NCI-H2081 (cell line): ENCODE measurements around the gene PIP5K1B.

Experiments
- DNase-seq, 2 experiments: peaks; one replicate each; lab custom pipeline; 2025; lab: John Stamatoyannopoulos, UW

The PIP5K1B gene

DNA sequence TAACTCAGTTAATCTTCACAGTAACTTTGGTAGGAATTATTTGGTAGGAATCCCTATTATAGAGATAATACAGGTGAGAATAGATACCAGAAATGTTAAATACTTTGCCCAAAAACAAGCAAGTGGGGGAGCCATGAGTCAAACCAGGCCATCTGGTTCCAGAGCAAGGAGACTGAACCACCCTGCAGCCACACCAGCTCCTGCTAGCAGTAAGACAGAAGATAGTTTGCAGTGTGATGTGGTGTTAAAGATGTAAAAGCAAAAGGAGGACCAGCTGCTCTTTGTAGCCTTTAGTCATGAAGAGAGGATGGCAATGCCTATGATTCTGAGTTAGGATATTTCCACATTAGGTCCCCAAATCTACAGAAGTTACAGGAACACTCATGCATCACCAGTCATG lies 207.5 kb downstream of the PIP5K1B start:
- DNase-seq: no peak

DNA sequence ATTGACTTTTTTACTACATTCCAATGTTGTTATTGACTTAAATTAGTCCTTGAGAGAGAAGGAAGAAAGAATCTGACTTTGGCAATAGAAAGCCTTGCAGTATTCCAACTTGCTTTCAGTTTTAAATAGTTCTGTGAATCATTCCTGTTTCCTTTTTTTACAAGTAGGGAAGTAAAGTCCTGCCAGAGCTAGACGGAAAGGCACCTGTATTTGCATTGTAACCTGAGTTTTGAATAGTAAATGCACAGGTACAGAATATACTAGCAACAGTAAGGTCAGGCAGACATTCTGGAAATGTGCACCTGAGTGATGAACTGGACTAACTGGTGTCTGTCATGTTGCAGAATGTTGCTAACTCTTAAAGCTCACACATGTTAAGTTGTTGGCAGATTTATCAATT lies 208.0 kb downstream of the PIP5K1B start:
- no peak for DNase-seq

DNA sequence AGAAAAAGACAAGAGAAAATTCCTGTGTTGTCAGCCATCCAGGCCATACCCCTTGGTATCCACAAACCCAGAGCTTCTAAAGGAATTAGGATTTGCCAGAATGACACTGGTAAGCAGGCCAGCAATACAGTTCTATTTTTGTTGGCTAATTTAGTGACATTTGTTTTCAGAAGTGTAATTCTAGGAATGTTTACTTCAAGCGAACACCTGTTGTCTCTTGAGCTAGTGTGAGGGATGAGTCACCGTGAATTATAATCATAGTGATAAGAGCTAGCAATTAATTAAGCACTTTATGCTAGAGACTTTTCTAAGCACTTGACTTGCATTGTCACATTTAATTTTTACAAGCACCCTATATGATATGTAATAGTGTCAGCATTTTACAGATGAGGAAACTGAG lies 209.7 kb downstream of the PIP5K1B start:
- DNase-seq: no peak

DNA sequence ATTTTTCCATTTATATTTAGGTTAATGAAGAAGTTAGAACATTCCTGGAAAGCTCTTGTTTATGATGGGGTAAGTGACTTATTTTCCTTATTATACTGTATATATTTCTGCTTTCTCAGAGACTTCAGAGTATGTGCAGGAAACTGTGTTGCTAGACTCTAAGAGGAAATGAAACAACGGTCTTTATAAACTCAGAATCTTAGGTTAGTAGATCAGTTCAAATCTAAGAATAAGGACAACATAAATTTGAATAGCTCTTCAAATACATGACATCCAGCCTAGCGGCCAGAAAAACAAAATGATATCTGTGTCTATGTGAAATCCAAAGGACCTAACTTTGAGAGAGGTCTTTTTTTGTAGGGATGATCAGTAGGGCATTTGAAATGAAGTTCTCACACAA lies 214.6 kb downstream of the PIP5K1B start:
- no peak for DNase-seq

DNA sequence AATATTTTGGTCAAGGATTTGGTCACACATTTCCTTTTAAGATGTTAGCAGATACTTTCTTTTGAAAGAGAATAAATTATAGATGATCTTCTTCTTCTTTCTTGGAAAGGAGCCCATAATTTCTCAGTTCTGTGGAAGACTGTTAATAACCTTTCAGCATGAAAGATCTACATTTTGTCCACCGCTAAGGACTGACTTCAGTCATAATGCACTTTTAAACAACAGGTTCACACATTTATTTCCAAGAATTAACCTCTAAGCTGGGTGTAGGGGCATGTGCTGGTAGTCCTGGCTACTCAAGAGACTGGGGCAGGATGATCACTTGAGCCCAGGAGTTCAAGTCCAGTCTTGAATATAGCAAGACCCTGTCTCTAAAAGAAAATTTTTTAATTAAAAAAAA lies 215.9 kb downstream of the PIP5K1B start:
- DNase-seq: no peak

- no peak for DNase-seq
Observed at GRCh38 chr9:68923480-68923879, 218.4 kb downstream of the PIP5K1B start.

DNA sequence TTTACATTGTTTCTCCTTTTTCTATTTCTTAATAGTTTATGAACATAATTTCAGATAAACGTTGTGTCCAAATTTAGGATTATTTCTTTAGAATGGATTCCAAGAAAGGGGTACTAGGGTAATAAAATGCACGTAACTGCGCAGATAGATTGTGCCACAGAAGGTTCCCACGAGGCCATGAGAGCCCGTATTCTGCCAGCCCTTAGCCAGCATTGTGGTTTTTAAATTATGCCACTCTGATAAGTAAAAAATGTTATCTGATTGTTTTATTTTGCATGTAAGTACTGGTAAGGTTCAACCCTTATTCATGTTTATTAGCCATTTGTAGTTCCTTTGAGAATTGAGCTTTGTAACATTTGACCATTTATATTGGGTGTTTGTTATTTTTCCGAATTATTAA lies 220.1 kb downstream of the PIP5K1B start:
- DNase-seq: no peak

- DNase-seq: no peak
Observed at GRCh38 chr9:68927165-68927564, 222.1 kb downstream of the PIP5K1B start.

- DNase-seq: no peak
Observed at GRCh38 chr9:68931821-68932220, 226.8 kb downstream of the PIP5K1B start.

GRCh38 chr9:68932458-68932857 lies 227.4 kb downstream of the PIP5K1B start:
- no peak for DNase-seq

DNA sequence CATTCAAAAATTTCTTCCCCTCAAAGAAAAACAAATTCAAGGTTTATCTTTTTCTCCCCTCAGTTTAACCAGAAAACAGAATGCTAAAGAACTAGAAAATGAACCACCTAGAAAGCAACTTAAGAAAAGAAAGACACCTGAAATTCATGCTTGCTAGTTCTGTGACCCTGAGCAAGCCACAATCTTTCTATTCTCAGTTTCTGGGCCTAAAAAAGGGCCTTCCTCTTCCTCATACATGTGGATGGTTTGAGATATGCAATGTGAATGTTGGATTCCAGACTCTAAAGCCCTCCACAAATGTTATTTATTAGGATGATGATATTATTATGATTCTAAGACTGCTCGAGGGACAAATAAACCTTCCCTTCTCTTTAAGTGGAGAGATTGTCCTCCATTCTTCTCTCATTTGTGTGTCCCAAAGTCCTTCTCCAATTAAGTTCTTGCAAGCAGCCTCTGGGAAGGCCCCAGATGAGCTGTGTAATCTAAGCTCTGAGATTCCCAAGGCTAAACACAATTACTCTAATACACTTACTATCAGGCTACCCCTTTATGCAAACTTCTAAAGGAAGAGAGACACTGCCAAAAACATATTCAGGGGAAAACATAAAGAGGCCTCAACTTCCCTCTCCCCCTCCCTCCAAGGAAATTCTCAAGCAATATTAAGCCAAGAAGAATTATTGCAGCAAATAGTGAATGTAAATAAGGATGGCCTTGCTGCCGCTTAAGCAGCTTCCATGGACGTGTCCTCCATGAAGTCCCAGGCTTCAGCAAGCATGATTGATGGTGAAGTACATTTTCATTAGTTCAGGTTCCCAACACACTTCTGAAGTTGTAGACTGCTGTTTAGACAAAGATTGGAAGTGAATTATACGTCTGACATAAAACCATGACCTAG lies 228.6 kb downstream of the PIP5K1B start:
- no peak for DNase-seq

- DNase-seq: no peak
Observed at GRCh38 chr9:68934329-68934644, 229.2 kb downstream of the PIP5K1B start.

GRCh38 chr9:68940573-68940972 lies 235.5 kb downstream of the PIP5K1B start:
- DNase-seq: no peak

DNA sequence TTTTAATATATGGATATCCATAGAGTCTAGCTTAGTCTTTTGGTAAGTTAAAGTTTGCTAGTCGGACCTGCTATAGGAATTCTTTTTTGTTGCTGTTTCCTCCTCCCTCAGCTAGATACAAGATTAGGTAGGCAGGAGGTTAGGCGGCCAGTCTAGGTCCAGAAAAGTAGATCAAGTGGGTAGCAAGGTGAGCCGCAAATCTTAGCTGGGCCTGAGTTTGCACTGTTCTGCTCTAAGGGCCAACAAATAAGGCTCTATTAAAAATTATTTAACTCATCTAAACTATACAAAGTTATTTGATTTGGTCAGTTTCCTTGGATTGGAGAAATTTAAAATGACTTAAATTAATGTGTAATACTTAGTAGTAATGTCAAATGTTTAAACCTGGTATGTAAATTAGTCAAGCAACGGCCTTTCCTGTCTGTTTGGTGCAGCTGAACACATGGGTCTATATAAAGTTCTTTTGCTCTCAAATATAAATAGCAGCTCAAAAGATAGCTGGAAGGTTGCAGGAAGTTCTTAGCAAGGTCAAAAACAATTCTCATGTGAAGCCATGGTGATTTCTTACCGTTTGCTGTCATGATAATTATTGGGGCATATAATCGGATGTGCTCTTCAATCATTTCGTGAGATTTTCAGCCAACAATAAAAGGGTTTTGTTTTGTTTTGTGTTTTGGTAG lies 236.9 kb downstream of the PIP5K1B start:
- no peak for DNase-seq

DNA sequence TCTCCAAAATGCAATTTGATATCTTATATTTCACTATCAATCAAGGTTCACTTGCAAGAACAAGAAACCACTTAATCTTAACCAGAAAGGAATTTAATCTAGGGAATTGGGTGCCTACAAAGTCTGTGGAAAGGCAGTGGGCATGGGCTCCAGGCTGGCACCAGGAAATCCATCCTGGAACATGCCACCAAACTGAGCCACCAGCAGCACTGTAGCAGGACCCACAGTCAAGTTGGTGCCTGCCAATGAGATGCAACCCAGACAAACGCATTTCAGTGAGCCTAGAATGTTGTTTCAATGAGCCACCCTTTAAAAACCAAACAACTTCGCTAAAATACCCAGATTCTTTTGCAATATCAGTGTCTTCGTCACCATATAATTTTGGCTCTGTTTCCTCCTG lies 237.8 kb downstream of the PIP5K1B start:
- DNase-seq: no peak

DNA sequence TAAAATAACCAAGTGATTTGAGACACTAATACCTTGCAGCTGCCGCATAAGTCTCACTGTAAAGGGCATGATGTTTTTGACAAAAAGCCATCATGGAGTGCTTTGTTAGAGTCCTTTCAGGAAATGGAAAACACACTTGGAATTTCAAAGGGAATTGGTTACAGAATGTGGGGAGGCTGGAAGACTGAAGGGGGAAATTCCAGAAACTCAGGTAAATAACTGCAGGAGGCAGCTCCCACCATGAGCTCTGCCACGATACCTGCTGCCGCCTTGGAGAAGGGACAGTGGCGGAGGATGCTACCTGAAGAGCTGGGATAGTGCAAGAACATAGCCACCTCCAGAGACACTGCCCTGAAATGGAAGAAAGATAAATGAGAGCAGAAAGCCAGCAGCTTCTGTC lies 242.0 kb downstream of the PIP5K1B start:
- no peak for DNase-seq

- DNase-seq: no peak
Observed at GRCh38 chr9:68947842-68948569, 243.0 kb downstream of the PIP5K1B start.

DNA sequence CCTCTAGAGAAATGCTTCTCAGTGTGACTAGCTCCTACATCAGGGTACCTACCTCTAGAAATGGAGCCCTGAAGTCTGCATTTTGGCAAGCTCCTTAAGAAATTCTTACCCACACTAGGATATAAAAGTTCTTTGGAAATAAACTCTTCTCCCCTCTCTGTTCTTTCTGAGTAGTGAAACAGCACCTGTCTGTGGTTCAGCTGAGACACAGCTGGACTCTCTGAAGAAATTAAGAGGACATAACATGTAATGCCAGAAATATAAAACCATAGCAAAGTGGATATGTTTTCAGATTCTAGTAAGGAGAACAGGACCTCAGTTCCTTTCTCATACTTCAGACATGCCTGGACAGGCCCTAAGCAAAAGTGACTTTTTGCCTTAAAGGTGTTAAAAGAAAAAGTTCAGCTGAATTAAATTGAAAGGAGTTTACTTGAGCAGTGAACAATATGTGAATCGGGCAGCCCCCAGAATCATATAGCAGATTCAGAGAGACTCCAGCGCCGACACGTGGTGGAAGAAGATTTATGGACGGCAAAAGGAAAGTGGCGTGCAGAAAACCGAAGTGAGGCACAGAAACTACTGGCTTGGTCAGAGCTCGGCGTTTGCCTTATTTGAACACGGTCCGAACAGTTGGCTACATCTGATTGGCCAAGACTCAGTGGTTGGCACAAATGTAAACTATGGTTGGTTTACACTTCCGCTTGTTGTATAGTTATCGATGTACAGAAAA lies 244.4 kb downstream of the PIP5K1B start:
- DNase-seq: no peak

GRCh38 chr9:68950188-68950587 lies 245.1 kb downstream of the PIP5K1B start:
- no peak for DNase-seq

DNA sequence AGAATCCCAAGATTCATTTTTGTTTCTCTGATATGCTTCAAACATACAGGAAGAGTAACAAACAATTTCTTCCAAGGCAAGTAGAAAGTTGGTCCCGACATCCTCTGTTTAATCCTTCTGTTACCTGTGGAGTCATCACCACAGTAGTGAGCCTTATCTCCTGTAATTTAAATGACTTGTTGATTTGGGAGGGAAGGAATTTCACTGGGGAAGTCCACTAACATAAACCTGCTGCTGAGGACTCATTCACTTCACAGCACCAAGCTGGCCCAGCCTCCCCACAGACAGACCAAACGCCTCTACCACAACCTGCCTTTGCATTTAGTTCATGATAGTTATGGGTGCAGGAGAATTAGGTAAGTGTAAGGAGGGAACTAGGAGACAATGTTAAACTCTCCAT lies 245.6 kb downstream of the PIP5K1B start:
- DNase-seq: no peak

- DNase-seq: no peak
Observed at GRCh38 chr9:68951879-68952659, 247.0 kb downstream of the PIP5K1B start.

DNA sequence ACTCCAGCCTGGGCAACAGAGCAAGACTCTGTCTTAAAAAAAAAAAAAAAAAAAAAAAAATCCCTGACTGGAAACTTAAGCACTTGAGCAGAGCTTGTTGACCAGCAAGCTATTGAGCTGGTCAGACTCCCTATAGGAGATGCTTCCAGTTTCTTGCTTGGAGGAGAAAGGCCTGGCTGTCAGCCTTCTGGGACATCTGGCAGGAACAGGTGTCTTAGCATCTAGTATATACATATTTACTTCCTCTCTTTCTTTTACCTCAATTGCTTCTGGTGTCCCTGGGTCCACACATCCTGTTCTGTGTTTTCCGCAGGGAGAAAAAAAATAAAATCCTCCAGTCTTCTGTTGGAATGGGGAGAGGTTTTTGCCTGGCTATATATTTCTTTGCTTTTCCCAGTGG lies 248.7 kb downstream of the PIP5K1B start:
- DNase-seq: no peak
